ENCODE results near the gene TFR2.

The TFR2 gene

DNA sequence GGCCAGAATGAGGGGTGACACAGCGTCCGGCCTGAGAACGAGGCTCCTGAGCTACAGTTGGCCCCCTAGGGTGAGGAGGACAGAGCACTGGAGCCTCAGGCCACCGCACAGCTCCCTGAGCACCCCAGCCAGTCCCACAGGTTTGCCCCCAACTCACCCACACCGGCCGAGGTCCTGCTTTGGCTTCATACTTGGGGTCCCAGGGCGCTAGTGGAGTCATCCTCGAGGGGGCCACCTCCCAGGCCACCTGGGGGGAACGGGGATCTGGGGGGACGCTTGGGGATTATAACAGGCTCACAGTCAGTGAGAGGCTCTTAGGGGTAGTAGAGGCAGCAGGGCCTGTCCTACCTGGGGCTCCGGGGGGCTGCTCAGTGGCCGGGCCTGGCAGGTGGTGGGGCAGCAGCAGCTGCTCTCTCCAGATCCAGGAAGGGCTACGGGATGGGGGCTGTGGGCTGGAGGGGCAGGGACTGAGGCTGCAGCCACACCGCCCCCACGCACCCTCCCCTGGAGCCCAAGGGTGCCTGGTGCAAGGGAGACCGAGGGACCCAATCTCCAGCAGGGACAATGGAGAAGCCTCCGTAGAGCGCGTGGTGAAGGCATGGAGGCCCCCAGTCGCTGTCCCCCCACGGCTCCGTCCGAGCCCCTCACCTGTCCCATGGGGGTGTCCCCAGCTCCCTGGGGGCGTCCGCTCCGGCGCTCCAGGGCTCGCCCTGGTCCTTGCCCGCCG is 68.2 kb downstream of the TFR2 start:
- DNase-seq (ENCODE audit: low read depth), result no peak

DNA sequence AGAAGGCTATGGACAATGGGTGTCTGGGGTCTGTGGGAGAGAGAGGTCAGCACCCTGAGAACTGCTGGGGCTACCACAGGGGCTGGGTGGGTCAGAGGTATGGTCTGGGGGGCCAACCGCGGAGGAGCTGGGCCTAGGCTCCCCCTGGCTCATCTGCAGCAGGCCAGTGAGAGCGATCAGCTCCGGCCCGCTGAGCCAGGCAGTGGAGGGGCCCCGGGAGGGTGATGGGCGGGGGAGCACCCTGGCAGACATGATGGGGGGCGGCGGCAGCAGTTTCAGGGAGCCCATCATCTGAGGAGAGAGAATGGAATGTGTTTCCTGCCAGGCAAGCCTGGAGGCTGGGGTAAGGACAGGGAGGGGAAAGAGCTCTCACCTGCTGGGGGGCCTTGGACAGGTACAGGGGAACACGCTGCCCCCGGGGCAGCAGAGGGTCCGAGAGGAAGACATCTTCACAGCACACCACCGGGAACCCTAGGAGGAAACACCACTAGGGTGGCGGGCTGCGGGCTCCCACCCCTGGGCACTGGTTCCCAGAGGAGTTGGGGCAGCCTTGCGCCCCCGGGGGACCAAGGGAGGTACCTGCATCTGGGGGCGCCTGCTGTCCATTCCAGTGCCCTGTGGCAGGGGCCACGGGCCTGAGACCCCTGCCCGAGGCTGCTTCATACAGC is 68.9 kb downstream of the TFR2 start:
- DNase-seq (ENCODE audit: low read depth), result no peak

GRCh38 chr7:100571829-100572116 is 69.6 kb downstream of the TFR2 start:
- DNase-seq (ENCODE audit: low read depth), result no peak

DNA sequence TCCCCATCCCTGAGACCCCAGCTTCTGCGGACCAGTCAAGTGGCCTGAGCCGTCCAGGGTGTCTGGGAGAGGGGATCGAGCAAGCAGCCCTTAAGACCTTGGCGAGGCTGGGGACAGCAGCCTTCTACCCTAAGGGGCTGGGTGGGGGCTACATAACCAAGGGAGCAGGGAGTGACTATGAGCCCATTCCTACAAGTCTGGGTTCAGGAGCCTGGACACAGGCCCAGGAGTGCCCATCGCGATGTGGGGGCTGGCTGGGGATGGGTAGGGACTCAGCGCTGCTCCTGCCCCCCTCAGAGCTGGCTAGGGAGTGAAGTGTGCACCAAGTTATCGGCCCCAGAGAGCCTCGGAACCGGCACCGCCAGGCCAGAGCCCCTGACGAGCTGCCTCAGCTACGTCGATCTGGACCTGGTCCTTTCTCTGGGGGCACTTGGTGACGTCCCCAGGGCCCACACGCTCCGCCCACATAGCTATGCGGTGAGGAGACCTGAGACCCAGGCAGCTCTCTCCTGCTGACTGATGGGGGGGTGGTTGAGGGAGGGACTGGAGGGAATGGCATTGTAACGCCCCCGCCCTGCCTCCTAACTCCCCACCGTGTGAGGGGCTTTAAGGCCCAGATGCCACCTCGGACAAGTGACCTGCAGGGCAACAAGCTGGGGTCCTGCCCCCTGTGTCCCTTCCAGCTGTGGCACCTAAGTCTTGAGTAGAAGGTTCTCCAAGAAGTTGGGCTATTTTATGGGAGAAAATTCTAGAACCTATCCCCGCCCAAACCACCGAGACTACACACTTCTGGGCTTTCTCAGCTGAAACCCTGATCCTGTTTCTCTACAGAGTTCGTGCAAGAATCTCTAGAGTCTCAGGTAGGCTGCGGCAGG is 70.2 kb downstream of the TFR2 start:
- DNase-seq (ENCODE audit: low read depth), result no peak
